Ishikawa (cell line): Measurements from ENCODE around the gene NOP53.

Source experiments
- CEBPB ChIP-seq: IDR thresholded peaks from 2 replicates; pipeline ENCODE4 v1.6.1; 2012
- CREB1 ChIP-seq: IDR thresholded peaks from 2 replicates; pipeline ENCODE4 v1.6.1; 2012; ENCODE audit warnings: low read depth
- EGR1 ChIP-seq: IDR thresholded peaks from 2 replicates; pipeline ENCODE4 v1.6.1; 2012
- EP300 ChIP-seq: IDR thresholded peaks from 2 replicates; pipeline ENCODE4 v1.6.1; 2012; ENCODE audit warnings: borderline replicate concordance
- FOXM1 ChIP-seq: IDR thresholded peaks from 2 replicates; pipeline ENCODE4 v1.6.1; 2012; ENCODE audit warnings: low read depth, borderline replicate concordance
- MAX ChIP-seq: IDR thresholded peaks from 2 replicates; pipeline ENCODE4 v1.6.1; 2012
- NFIC ChIP-seq: IDR thresholded peaks from 2 replicates; pipeline ENCODE4 v1.6.1; 2012
- RAD21 ChIP-seq: IDR thresholded peaks from 2 replicates; pipeline ENCODE4 v1.6.1; 2012; ENCODE audit warnings: low read depth
- REST ChIP-seq: IDR thresholded peaks from 2 replicates; pipeline ENCODE4 v1.6.1; 2012; ENCODE audit warnings: low read depth, mild to moderate bottlenecking
- TAF1 ChIP-seq: IDR thresholded peaks from 2 replicates; pipeline ENCODE4 v1.6.1; 2012; ENCODE audit warnings: low read depth, mild to moderate bottlenecking
- TCF12 ChIP-seq: IDR thresholded peaks from 2 replicates; pipeline ENCODE4 v1.6.1; 2012; ENCODE audit warnings: low read depth
- TEAD4 ChIP-seq: IDR thresholded peaks from 2 replicates; pipeline ENCODE4 v1.6.1; 2012
- USF1 ChIP-seq: IDR thresholded peaks from 2 replicates; pipeline ENCODE4 v1.6.1; 2012
- YY1 ChIP-seq: IDR thresholded peaks from 2 replicates; pipeline ENCODE4 v1.6.1; 2012; ENCODE audit warnings: low read depth
- ZBTB7A ChIP-seq: IDR thresholded peaks from 2 replicates; pipeline ENCODE4 v1.6.1; 2012; ENCODE audit warnings: low read depth

NOP53 gene

GRCh38 chr19:47766670-47767069 lies 21.3 kb downstream of the NOP53 start:
- no peak for TF ChIP-seq YY1
- no peak for TF ChIP-seq MAX
- TF ChIP-seq CREB1 = no peak
- TF ChIP-seq EP300 = no peak
- TF ChIP-seq USF1 = no peak
- no peak for TF ChIP-seq RAD21
- no peak for TF ChIP-seq TEAD4

- TF ChIP-seq USF1 (no peak), EGR1 (no peak), MAX (no peak), TAF1 (no peak), ZBTB7A (no peak), NFIC (no peak), REST (no peak), RAD21 (no peak), TCF12 (no peak), TEAD4 (no peak), YY1 (no peak), CREB1 (no peak), CEBPB (no peak), FOXM1 (no peak), EP300 (no peak)
Observed at GRCh38 chr19:47767349-47767748, 22.0 kb downstream of the NOP53 start.

GRCh38 chr19:47768604-47769003 lies 23.3 kb downstream of the NOP53 start:
- no peak for TF ChIP-seq TCF12
- no peak for TF ChIP-seq EGR1
- no peak for TF ChIP-seq CREB1
- no peak for TF ChIP-seq RAD21
- no peak for TF ChIP-seq TEAD4
- no peak for TF ChIP-seq CEBPB
- TF ChIP-seq YY1 = no peak
- TF ChIP-seq EP300 = no peak
- TF ChIP-seq FOXM1 = no peak
- TF ChIP-seq TAF1 = no peak
- no peak for TF ChIP-seq REST
- no peak for TF ChIP-seq USF1
- TF ChIP-seq NFIC = no peak
- TF ChIP-seq ZBTB7A = no peak
- TF ChIP-seq MAX = no peak

GRCh38 chr19:47769534-47769933 lies 24.2 kb downstream of the NOP53 start:
- no peak for TF ChIP-seq REST
- no peak for TF ChIP-seq TCF12
- TF ChIP-seq CEBPB = no peak
- TF ChIP-seq EGR1 = no peak
- no peak for TF ChIP-seq YY1
- no peak for TF ChIP-seq RAD21
- no peak for TF ChIP-seq TEAD4
- no peak for TF ChIP-seq USF1
- TF ChIP-seq NFIC = no peak
